H1 (cell line): ENCODE data around the gene TRNP1. TPM values are rescaled to one million over a fixed set of nuclear protein-coding genes. Genes with fewer than 3 reads are reported as not detected.

Source experiments
- ASH2L ChIP-seq: fragments of 200-600, 300-600 bp; sonication (generic); IDR thresholded peaks from one replicate; pipeline ENCODE4 v1.7.1; 2017; ENCODE audit warnings: low read length
- ATF3 ChIP-seq: IDR thresholded peaks from 2 replicates; pipeline ENCODE4 v1.6.1; 2011; ENCODE audit warnings: low read depth, mild to moderate bottlenecking, low read length; ENCODE audit not compliant: insufficient read depth
- BCL11A ChIP-seq, 2 experiments: IDR thresholded peaks; one replicate each; pipeline ENCODE4 v1.6.1; 2011; ENCODE audit warnings: low read depth in 2 of 2, low read length in 2 of 2, mild to moderate bottlenecking in 2 of 2
- CBX5 ChIP-seq: fragments of 300-800, 300-1000 bp; sonication (generic); IDR thresholded peaks from 2 replicates; pipeline ENCODE4 v1.7.1; 2016; ENCODE audit warnings: antibody characterized with exemption, low read length, low read depth
- CEBPB ChIP-seq: IDR thresholded peaks from 2 replicates; pipeline ENCODE4 v1.6.1; 2012; ENCODE audit warnings: low read depth, low read length
- CHD2 ChIP-seq: IDR thresholded peaks from 2 replicates; pipeline ENCODE4 v1.6.1; 2012; ENCODE audit warnings: low read length, improper control_type of control experiment
- EGR1 ChIP-seq: IDR thresholded peaks from 2 replicates; pipeline ENCODE4 v1.6.1; 2011; ENCODE audit warnings: low read depth, low read length, borderline replicate concordance
- FOSL1 ChIP-seq: IDR thresholded peaks from 2 replicates; pipeline ENCODE4 v1.6.1; 2011; ENCODE audit warnings: mild to moderate bottlenecking, low read depth, low read length, moderate library complexity; ENCODE audit not compliant: insufficient read depth
- GABPA ChIP-seq: IDR thresholded peaks from 2 replicates; pipeline ENCODE4 v1.6.1; 2011; ENCODE audit warnings: mild to moderate bottlenecking, low read length, moderate library complexity, borderline replicate concordance; ENCODE audit not compliant: insufficient read depth
- GTF2F1 ChIP-seq: IDR thresholded peaks from 2 replicates; pipeline ENCODE4 v1.6.1; 2012; ENCODE audit warnings: low read depth, low read length, improper control_type of control experiment, borderline replicate concordance
- HDAC2 ChIP-seq, 2 experiments: fragments of 300-600 bp in 1 of 2; sonication (generic) in 1 of 2; IDR thresholded peaks; 2 replicates each; pipeline ENCODE4 v1.6.1; 2011 to 2012; ENCODE audit warnings: low read depth in 2 of 2, low read length in 2 of 2, mild to moderate bottlenecking in 2 of 2, moderate library complexity in 2 of 2, borderline replicate concordance in 1 of 2, inconsistent platforms in 1 of 2
- KDM4A ChIP-seq: IDR thresholded peaks from one replicate; pipeline ENCODE4 v1.7.1; 2012; ENCODE audit warnings: low read depth, mild to moderate bottlenecking, moderate library complexity, low read length, inconsistent platforms; ENCODE audit not compliant: severe bottlenecking
- POLR2A ChIP-seq, 2 experiments: IDR thresholded peaks; 1 replicate in 1 of 2; 2 replicates in 1 of 2; pipeline ENCODE4 v1.6.1; 2011; ENCODE audit warnings: low read depth in 2 of 2, low read length in 2 of 2, mild to moderate bottlenecking in 2 of 2; ENCODE audit errors: control extremely low read depth in 1 of 2
- POLR2AphosphoS5 ChIP-seq: IDR thresholded peaks from 2 replicates; pipeline ENCODE4 v1.6.1; 2011; ENCODE audit warnings: low read depth, low read length
- RFX5 ChIP-seq: IDR thresholded peaks from 2 replicates; pipeline ENCODE4 v1.6.1; 2011; ENCODE audit warnings: low read depth, low read length, improper control_type of control experiment, borderline replicate concordance
- RXRA ChIP-seq: IDR thresholded peaks from 2 replicates; pipeline ENCODE4 v1.6.1; 2011; ENCODE audit warnings: low read depth, mild to moderate bottlenecking, low read length, moderate library complexity; ENCODE audit not compliant: insufficient read depth
- SIX5 ChIP-seq: IDR thresholded peaks from 2 replicates; pipeline ENCODE4 v1.6.1; 2011; ENCODE audit warnings: mild to moderate bottlenecking, low read depth, low read length
- SRF ChIP-seq: IDR thresholded peaks from 2 replicates; pipeline ENCODE4 v1.6.1; 2011; ENCODE audit warnings: mild to moderate bottlenecking, low read depth, low read length, moderate library complexity
- SUZ12 ChIP-seq: fragments of 200-600 bp; sonication (generic); IDR thresholded peaks from 2 replicates; pipeline ENCODE4 v1.6.1; 2012; ENCODE audit warnings: mild to moderate bottlenecking, inconsistent platforms, low read length, moderate library complexity, mixed read lengths
- TAF7 ChIP-seq: optimal IDR thresholded peaks from 2 replicates; pipeline ENCODE3; 2011; ENCODE audit warnings: low read depth, mild to moderate bottlenecking, inconsistent platforms, low read length, moderate library complexity, borderline replicate concordance
- TEAD4 ChIP-seq: IDR thresholded peaks from 2 replicates; pipeline ENCODE4 v1.6.1; 2012; ENCODE audit warnings: low read depth, low read length, inconsistent platforms, mixed read lengths
- USF2 ChIP-seq: IDR thresholded peaks from 2 replicates; pipeline ENCODE4 v1.6.1; 2011; ENCODE audit warnings: low read length, improper control_type of control experiment
- polyA plus RNA-seq, 7 experiments: library from polyadenylated mRNA; depleted of rRNA in 3 of 7; stranded (reverse) in 5 of 7; unstranded in 2 of 7; fragments of >200 nt in 5 of 7; fragments of 200-250 nt in 2 of 7; gene quantifications; 1 replicate in 5 of 7; 2 replicates in 1 of 7; 4 replicates in 1 of 7; pipeline versions ENCODE4 v1.2.1 to v1.2.3, GENCODE V29; 2011 to 2013; ENCODE audit warnings: missing spikeins in 2 of 7, mixed read lengths in 2 of 7
- total RNA-seq: library from RNA; stranded (reverse); fragmentation: NEBNext Ultra II Directional; extraction: Animal tissue kit (Norgen Biotek cat#: 25700); gene quantifications from 2 replicates; pipeline ENCODE4 v1.2.1, GENCODE V29; 2021

TRNP1 gene
- total and polyA plus RNA-seq, 2 of the 8 experiments (the other 6 are each of a cell fraction or from before 2014, with no cell fraction given): 51.7 to 102 TPM

GRCh38 chr1:26959722-26960624, 33.5 kb upstream of the TRNP1 start, which contains the start of gene KDF1 (continued):
- TF ChIP-seq CBX5 (no peak), POLR2AphosphoS5 (peak; percentile 55; the same call in 1 of the 2 replicates), GTF2F1 (no peak), TAF7 (peak; percentile 14), POLR2A (IDR thresholded peaks at IDR 0.05; ENCODE audit: control extremely low read depth in 1 of 2, low read depth in 2 of 2, low read length in 2 of 2) (peak in 1 of 2 experiments; percentile 62; a peak in 1 of 3 replicates), KDM4A (peak; percentile 79), CHD2 (peak; percentile 96), GABPA (no peak), RXRA (no peak), HDAC2 (IDR thresholded peaks at IDR 0.05; ENCODE audit: borderline replicate concordance in 1 of 2, low read depth in 2 of 2, low read length in 2 of 2) (peak; percentile 41 to 68; a peak in 1 of 4 replicates), SRF (no peak), TEAD4 (0 out of 2 replicates have a peak, but pooled peaks have one; percentile 3), CEBPB (peak; percentile 62; the same call in 1 of the 2 replicates), ATF3 (no peak), USF2 (no peak), EGR1 (no peak; the same call in 1 of the 2 replicates), SIX5 (no peak), RFX5 (peak; percentile 14; the same call in 1 of the 2 replicates), SUZ12 (no peak), ASH2L (peak; percentile 73), BCL11A (IDR thresholded peaks at IDR 0.05; ENCODE audit: low read depth in 2 of 2, low read length in 2 of 2) (no peak), FOSL1 (no peak)
